ENCODE results near the gene ATP8B3. TPM values are rescaled to one million over a fixed set of nuclear protein-coding genes. Genes with fewer than 3 reads are reported as not detected.

ATP8B3 gene
- total and polyA plus RNA-seq, 9 of the 15 experiments (the other 6 are each of a cell fraction or from before 2014, with no cell fraction given) = 1.2 to 12.3 (median 3.8) TPM

- TF ChIP-seq RNF219 (CRISPR knock-in tag; IDR thresholded peaks at IDR 0.05) (no peak), HMGN3 (IDR thresholded peaks at IDR 0.05; ENCODE audit: borderline replicate concordance, extremely low read depth, insufficient read length, low read depth, low read length) (no peak), PHB (CRISPR knock-in tag; IDR thresholded peaks at IDR 0.05) (no peak), CHD4 (IDR thresholded peaks at IDR 0.05; ENCODE audit: insufficient read depth, insufficient replicate concordance, low read depth, low read length, poor library complexity, severe bottlenecking) (peak; percentile 5), PRDM10 (IDR thresholded peaks at IDR 0.05; ENCODE audit: partially characterized antibody) (no peak)
Measured at GRCh38 chr19:1849132-1849474, 37.0 kb upstream of the ATP8B3 start (continued).
